Left hindlimb (tissue), 1 donor: Measurements from ENCODE around the gene CSNK1G2.
"Not testable (repeated sequence)": the region's sequence is repeated elsewhere in the genome, so short reads cannot be mapped to it uniquely, and the experiment has no call there.

Experiments used
- DNase-seq: peaks from one replicate; pipeline ENCODE4 v3.0.0-alpha.2; 2018

The CSNK1G2 gene

GRCh38 chr19:1969176-1970002, 28.4 kb downstream of the CSNK1G2 start:
- no peak for DNase-seq

- no peak for DNase-seq
Measured at GRCh38 chr19:1970003-1970805, 29.2 kb downstream of the CSNK1G2 start.

GRCh38 chr19:1970806-1971502, 30.0 kb downstream of the CSNK1G2 start:
- DNase-seq, result no peak

GRCh38 chr19:1974381-1975161, 33.6 kb downstream of the CSNK1G2 start:
- DNase-seq, result no peak

- no peak for DNase-seq
Measured at GRCh38 chr19:1975162-1975480, 34.1 kb downstream of the CSNK1G2 start.

GRCh38 chr19:1977120-1977519, 36.1 kb downstream of the CSNK1G2 start:
- no peak for DNase-seq

- no peak for DNase-seq
Measured at GRCh38 chr19:1978346-1978894, 37.4 kb downstream of the CSNK1G2 start.

- peak; percentile 17 for DNase-seq
Measured at GRCh38 chr19:1979017-1979416, 38.0 kb downstream of the CSNK1G2 start.

- DNase-seq, result no peak
Measured at GRCh38 chr19:1979642-1980041, 38.7 kb downstream of the CSNK1G2 start.

- peak; percentile 29 for DNase-seq
Measured at GRCh38 chr19:1980091-1980808, 39.3 kb downstream of the CSNK1G2 start.

- DNase-seq, result peak; percentile 21
Measured at GRCh38 chr19:1980809-1981181, 39.8 kb downstream of the CSNK1G2 start.

- peak; percentile 16 for DNase-seq
Measured at GRCh38 chr19:1981253-1981652, 40.3 kb downstream of the CSNK1G2 start.

GRCh38 chr19:1984357-1984756, 43.4 kb downstream of the CSNK1G2 start:
- DNase-seq, result peak; percentile 10

GRCh38 chr19:1985588-1986356, 44.8 kb downstream of the CSNK1G2 start:
- DNase-seq, result peak; percentile 34

GRCh38 chr19:1986357-1987162, 45.6 kb downstream of the CSNK1G2 start:
- DNase-seq, result peak; percentile 34

GRCh38 chr19:1987197-1988187, 46.5 kb downstream of the CSNK1G2 start:
- DNase-seq, result peak; percentile 31

- not testable (repeated sequence) for DNase-seq
Measured at GRCh38 chr19:1988464-1988863, 47.5 kb downstream of the CSNK1G2 start.

GRCh38 chr19:1989513-1990229, 48.7 kb downstream of the CSNK1G2 start:
- DNase-seq, result no peak
